ENCODE measurements around the gene ABCG8.
"Not testable (repeated sequence)": the region's sequence is repeated elsewhere in the genome, so short reads cannot be mapped to it uniquely, and the experiment has no call there.

The ABCG8 gene

DNA sequence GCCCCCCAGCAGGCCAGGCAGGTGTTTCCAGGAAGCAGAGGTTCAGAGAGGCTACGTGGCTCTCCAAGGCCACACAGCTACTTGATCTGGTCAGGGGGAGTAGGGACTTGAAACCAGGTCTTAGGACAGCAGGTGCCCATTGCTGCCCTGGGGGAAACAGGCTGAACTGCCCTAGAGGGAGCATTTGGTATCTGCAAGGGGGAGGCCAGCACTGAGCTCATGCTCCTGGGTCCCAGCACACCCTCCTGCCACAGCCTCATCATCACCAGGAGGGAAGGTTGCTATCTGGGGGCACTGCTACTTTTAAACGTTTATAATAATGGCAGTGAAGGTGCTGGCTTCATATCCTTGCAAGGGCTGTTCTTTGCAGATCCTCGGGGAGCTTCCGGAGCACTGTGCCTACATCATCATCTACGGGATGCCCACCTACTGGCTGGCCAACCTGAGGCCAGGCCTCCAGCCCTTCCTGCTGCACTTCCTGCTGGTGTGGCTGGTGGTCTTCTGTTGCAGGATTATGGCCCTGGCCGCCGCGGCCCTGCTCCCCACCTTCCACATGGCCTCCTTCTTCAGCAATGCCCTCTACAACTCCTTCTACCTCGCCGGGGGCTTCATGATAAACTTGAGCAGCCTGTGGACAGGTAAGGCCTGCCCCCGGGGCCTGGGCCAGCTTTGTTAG, 36.1 kb downstream of the ABCG8 start:
- no peak for DNase-seq

DNA sequence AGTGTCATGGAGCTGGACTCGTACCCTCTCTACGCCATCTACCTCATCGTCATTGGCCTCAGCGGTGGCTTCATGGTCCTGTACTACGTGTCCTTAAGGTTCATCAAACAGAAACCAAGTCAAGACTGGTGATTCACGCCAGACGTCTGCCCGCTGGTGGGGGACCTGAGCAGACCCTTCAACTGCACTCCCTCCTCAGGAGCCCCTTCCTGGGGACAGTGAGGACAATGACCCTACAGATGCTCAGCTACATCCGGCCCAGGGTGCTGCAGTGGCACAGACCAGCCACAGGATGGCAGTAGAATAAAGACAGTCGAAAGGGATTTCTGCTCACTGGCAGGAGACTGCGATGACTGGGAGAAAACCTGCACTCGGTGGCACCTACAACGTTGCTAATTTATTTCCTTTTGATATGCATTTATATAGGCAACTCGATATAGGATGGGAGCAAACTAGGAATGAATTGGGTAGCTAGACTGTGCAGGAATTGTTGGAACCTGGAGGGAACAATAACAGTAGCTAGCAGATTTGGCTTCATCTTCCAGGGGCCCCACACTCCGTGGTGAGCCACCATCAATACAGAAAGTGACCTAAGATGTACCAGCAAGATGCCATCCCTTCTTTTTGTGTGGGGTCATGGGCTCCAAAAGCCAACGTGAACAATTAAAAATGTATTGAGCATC, 39.2 kb downstream of the ABCG8 start:
- peak; percentile 72 for DNase-seq

DNA sequence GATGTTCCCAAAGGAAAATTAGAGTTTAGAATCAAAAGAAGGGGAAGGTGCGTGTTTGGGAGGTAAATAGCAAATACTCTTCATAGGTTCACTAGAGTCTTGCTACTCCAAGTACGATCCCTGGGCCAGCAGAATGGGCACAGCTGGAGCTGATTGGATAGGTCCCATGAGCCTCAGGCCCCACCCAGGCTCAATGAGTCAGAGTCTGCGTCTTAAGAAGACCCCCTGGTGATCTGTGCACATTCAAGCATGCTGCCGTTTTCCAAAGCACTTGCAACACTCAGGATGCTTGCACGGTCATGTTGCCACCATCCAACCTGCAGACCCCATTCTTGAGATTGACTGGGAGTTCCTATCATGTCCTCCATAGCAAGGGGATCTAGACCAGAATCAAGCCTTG, 40.5 kb downstream of the ABCG8 start:
- DNase-seq: no peak

DNA sequence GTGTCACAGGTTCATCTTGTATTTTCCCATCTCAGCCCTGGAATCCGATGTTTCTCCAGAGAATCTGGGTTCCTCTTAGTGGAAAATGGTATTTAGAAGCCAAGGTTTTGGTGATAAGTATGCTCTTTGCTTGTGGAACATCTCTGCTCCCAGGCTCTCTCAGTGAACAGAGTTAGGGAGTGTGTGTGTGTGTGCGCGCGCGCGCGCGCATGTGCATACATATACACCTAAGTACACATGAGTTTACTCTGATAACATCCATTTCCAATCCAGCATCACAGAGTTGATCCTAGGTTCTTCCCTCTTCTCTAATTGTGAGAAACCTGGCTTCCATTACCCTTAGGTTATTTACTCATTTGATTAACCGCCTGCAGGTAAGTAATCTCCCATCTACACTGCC, 41.7 kb downstream of the ABCG8 start:
- no peak for DNase-seq

DNA sequence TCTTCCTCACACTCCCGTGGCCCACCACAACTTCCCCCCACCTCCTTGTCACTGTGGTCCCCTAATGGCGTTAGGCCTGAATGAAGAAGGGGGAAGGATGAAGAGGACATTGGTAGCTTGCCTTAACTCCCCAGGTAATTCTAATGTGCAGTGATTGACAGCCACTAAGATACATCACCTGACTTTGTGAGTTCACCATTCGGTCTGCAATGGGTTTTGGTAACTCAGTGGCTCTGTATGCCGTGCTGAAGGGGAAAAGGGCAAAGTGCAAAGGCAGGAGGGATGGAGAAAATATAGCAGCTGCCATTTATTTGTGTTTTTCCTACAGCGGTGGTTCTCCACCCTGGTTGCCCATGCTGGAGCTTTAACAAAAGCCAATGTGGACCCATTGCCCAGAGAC, 42.2 kb downstream of the ABCG8 start:
- no peak for DNase-seq

DNA sequence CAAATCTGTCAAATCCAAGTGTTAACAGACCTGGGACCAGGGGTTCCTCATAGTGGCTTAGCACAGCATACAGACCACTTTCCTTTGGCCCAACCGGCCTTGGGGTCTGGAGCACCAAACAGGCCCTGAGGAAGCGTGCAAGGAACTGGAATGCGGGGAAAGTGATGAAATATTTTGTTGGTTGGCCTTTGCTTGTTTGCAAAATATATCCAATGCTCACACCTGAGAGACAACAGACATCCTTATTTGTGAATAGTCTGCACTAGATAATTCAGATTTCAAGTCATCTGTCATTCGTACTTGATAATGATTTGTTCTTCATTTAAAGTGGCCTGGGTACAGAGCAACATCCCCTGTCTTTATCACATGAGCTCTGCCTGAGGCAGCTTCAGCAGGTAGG, 43.5 kb downstream of the ABCG8 start:
- DNase-seq: no peak

DNA sequence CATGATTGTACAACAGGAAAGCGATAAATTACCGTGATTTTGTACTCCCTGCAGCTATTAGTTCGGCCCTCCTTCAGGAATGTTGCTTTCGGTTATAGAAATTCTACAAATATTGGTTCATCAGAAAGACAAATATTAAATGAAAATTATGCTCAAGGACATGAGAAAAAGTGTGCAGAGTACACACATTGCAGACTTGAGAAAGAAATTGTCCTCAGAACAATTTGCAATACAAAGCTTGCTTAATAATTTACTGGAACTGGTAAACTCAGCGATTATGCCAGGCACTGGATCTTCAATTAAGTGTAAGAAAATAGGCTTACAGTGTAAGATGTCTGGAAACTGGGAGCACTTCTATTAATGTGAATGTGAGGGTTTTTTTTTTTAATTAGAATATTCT, 45.9 kb downstream of the ABCG8 start:
- DNase-seq: no peak

DNA sequence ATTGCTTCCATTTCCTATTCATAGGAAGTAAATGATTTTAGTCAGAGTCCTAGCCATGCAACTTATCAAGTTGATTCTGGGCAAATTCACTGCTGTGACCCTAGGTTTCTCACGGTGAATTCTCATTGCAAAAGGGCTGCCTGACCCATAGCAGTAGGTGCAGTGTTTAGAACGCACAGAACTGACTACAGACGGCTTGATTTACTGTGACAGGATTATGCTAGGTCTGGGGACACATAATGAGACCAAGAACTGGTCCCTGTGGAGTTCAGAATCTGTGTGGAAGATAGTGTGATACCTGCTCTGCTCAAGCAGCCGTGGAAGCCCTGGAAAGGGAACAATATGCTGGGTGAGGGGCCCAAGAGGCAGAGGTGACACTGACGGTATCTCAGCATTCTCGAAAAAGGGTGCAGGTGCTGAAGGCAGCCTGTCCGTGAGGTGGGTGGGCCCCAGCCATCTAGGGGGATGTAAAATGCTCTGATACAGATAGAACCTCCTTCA, 46.4 kb downstream of the ABCG8 start:
- DNase-seq: no peak

DNA sequence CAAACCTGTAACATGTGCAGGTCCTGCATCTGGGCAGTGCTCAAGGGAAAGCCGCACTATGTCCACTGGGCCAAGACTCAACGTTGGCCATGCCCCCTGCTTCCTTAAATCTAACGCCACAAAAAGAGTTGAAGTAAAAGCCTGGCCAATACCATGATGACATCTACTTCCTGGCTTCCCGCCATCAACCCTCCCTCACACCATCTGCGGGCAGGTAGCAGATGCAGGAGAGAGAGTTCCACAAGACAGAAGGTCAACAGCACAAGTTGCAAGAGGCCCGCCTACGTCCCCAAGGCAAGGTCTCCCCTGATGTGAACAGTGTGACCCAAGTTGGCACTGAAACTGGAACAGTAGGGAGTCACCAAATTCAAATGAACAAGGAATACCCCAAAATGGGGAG, 48.4 kb downstream of the ABCG8 start:
- DNase-seq: no peak

DNA sequence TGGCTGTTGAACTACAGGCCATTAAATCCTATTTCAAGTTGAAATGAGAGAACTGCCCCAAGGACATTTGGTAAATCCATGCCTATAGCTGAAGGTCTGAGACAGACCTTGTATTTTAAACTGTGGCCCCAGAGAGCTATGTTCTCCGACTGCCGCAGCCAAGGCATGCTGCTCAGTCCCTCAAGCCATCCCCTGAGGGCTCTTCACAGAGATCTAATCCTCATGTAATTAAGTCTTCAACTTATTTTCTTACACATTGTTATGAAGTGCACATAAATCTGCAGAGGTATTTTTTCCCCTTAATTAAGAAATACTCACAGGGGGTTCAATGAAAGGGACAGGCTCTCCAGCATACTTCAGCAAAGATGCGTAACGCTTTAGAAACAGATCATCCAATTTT, 50.6 kb downstream of the ABCG8 start:
- no peak for DNase-seq

DNA sequence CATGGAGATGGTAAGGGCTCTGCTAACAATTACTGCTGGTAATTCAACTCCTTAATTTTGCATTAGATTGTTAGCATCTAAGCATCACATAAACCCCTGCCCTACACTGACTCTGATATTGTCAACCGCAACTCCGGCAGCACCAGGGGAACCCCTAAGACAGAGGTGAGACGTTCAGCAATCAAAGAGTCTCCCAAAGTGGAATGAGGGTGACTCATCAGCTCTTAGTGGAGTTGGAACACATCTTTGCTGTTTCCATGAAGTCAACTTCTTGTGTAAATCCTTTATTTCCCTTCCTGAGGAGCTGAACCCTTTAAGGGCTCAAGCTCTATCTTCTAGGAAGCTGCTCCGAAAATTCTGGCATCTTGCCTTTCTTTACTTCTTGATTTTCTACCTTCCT, 52.1 kb downstream of the ABCG8 start:
- DNase-seq: no peak

DNA sequence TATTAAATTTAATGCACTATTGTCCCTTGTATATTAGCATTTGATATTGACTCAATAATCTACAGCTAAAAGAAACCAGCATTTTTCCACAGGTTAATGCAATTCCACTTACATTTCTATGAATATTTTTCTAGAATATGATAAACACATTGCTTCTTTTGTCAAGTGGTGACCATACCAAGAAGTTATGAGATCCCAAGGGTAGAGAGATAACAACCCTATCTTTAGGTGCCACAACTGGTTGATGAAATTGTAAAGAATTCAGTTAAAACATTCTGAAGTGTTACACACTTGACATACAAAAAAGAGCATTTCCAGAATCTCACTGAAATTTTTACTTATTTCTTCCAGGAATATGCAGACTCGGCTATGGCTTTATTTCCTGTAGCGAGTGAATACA, 56.0 kb downstream of the ABCG8 start:
- DNase-seq: no peak

DNA sequence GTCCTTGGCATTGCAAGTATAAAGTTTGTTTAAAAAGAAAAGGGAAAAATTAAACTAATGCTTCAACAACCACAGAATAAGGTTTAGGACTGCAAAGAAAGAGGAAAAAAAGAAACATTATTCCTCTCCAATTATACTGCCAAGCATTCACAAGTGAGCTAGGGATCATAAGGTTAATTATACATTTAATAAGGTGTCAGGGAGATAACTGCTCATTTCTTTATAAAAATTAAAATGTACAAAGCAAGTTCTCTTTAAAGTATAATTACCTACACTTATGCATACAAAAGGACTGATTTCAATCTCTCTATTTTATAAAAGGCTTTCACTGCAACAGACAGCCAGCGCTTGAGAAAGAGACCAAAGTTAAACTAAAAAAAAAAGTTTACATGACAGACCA, 58.1 kb downstream of the ABCG8 start:
- DNase-seq: no peak

DNA sequence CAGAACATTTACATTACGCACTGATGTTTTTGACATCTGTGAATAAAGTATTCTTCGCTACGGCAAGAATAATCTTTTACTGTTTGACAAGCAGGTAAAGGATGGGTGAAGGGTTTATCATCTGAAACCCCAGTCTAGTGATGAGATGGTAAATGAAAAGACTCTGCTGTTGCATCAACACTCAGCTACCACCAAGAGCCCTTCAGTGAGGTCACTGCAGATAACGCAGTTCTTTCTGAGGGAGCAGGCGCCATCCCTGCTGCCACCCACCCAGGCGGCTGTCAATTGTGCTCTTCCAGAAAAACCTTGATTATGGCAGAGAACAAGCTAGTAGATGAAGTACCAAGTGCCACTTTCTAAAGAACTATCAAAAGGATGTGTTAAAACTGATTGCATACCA, 58.7 kb downstream of the ABCG8 start:
- no peak for DNase-seq

DNA sequence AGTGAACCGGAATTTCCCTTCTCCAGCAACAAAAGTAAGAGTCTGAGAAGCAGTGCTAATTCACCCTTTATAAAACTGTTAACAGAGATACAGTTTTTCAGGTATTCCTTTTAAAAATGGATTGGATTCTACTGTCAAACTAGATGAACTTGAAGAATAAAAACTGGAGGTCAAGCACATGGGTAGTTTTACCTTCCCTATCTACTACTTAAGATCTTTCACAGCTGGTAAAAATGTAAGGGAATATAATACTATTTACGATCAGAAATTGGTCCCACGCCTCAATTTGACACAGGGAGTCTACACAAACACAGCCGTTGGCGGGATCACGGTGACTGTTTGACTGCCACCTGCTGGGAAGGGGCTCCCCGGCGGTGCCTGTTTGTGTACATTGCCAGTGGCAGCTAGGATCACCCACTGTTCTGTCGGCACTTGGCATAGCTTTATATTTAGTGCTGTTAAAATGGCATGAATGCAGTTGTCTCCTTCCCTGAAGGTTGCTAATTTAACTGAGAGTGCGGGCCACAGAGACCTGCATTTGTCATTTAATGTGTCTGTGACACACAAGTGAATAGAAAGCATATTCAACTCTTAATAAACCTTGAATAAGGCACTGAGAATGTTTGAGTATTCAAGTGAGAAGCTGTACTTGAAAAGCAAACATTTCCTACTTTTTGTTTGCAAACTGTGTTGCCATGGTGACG, 59.5 kb downstream of the ABCG8 start:
- no peak for DNase-seq

DNA sequence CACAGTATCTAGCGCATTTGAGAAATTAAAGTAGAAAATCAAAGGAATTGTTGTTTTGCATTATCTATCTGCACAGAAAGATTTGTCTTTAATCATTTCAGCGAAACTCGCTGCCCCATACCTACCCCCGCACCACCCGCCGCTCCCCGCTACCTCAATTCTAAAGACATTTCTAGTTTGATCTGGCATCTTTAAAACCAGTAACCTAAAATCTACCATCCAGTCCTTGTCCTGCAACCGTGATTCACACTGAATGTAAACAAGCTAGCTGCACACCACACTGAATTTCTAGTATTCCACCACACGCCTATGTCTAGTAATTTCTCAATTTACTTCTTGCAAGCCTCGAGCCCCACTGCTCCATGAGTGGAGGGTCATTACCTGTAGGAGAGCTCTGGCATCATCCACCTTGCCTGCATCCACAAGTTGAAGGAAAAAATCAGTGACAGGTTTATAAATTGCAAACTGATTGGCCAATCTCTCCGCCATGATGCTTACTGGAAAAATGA, 60.1 kb downstream of the ABCG8 start:
- DNase-seq: no peak

DNA sequence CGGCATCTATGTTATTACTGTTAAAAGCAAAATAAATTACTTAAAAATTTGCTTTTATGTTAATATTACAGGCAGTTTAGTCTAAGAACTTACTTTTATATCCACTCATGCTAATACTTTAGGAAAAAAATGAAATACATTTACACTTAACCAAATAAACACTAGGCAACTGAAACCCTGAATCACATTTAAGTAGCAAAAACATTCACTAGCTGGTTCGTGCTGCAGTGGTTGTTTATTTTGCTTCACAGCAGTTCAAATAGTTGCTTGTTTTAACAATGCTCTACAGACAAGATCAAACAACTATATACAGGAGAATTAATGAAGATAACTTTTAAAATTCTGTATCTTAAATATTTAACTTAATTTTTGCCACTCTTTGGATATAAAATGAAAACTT, 60.8 kb downstream of the ABCG8 start:
- DNase-seq: no peak

DNA sequence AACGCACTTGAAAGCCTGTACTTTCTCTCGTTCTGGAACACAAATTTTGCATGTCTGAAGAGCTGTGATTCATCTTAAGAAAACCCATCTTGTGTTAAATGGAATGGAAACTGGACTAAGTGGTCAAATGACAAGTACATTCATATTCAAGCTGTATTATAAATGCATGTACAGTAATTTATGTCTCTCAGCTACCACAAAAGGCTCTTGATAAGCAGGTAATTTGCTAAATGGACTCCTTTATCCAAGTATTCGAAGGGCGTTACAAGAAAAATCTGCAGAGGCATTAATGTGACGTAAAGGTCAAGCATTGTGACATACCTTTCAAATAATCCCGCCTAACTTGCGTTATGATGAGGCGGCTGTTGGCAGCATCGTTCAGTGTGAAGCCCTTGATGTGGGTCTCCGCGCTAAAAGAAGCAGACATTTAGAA, 66.6 kb downstream of the ABCG8 start:
- no peak for DNase-seq

DNA sequence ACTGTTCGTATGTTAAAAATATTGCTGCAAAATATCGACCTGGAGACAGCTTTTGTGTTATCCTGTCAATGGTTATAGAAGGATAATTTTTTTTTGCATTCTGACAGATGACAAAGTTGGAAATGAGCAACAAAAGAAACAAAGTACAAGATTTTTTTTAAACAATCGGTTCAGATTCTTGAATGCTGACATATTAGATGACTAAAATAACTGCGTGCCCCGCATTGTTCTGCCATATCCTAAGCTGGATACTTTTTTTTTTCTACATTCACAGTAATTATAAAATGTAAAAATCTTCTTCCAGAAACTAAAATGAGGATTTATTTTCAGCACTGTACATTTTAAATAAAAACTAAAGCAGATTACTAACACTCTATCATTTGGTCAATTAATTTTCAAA, 67.1 kb downstream of the ABCG8 start:
- no peak for DNase-seq

DNA sequence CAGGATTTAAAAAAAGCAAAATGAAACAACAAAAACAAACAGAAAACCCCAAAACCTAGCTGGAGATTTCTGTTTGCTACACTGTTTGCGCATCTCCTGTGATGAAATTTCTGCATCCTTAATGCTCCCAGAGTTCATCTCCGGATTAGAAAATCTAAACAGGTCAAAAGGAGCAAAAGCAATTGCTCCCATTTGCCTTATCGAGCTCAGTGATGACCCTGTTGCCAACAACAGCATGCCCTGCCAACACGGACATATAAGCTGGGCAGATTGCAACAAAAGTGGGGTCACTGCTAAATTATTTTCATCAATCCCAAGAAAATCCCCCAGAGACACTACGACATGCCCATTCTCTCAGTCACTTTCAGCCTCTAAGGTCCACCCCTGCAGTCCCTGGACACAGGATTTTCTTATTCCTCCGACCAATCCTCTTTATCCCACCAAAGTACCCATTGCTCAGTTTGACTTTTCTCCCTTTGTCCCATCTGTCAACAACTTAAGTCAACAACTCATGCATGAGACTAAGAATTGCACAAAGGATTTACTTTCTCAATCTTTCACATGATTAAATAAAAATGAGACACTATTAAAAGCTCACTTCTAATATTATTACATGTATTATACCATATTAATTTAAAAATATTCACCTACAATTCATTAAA, 67.8 kb downstream of the ABCG8 start:
- DNase-seq: no peak

DNA sequence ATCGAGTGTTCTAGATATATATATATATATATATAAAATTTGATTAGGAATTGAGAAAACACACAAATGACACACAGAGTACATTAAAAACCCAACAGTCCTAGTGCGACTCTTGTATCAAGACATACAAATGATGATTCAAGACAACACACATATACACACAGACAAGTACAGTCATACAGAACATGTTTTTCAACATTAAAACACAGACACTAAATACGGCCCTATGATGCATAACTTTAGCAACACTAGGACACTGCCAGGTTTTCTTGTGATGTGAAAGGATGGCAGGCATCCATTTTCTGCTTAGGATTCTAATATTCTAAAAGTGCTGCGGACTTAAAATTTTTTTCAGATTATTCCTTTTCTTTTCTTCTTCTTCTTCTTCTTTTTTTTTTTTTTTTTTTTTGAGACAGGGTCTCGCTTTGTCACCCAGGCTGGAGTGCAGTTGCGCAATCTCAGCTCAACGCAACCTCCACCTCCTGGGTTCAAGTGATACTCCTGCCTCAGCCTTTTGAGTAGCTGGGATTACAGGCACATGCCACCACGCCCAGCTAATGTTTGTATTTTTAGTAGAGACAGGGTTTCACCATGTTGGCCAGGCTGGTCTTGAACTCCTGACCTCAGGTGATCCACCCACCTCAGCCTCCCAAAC, 72.5 kb downstream of the ABCG8 start:
- DNase-seq: not testable (repeated sequence)

DNA sequence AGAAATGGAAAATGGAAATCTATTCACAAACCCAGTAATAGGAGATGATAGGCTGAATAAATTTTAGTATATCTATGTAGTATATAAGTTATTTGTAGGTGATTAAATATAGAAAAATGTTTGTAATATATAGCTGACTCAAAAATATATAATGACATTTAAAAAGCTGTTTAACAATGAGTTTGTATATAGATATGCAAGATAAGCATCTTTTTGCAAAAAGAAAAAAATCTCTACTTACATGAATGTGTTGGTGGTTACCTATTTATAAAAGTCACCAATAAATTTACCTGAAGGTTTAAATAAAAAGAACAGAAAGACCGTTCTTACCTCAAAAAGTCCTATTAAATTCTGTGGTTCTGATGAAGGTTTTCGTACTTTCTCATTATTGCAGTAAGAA, 85.7 kb downstream of the ABCG8 start:
- no peak for DNase-seq

DNA sequence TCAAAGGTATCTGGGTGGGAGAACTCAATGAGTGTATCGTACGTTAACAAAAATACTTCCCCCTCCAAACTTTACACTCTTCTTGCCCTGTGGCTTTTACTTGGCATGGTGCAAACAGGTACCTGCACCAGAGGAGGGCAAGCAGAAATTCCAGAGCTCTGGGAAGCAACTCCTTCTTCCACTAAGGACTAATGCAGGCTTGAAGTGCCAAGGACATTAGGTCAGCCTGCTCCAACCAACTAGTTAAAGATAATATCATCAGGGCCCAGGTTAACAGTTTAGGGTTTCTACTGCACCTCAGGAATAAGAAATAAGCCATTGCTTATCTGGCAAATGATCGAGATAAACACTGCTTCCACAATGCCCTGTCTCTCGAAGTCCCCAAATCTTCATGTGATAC, 86.7 kb downstream of the ABCG8 start:
- DNase-seq: no peak

Data from SHP77 treated with DMSO at 0.1 percent for 48 hours (cell line).